CD4-positive, alpha-beta T cell (primary cell): ENCODE data around the gene TNFSF13B. TPM values are rescaled to one million over a fixed set of nuclear protein-coding genes. Genes with fewer than 3 reads are reported as not detected.

ENCODE experiments used
- ATAC-seq: fragments of 200-7000 bp; cut with Tn5 transposase; one replicate; pipeline ENCODE4 v1.10.0; 2022; ENCODE audit warnings: mild to moderate bottlenecking; ENCODE audit not compliant: poor library complexity
- CTCF ChIA-PET: fragments of 350-600 bp; sonication (Branson Sonifier 250); formaldehyde crosslinking; loops from one replicate; lab custom pipeline; 2021; ENCODE audit warnings: antibody characterized with exemption, inconsistent platforms; lab: Charles Lee
- POLR2A ChIA-PET: fragments of 350-600 bp; sonication (Branson Sonifier 250); formaldehyde crosslinking; loops from one replicate; lab custom pipeline; 2021; ENCODE audit warnings: antibody characterized with exemption, inconsistent platforms; lab: Charles Lee
- DNase-seq, 14 experiments: peaks; one replicate each; pipeline ENCODE4 v3.0.0-alpha.2; 2013 to 2020; ENCODE audit warnings: mixed read lengths in 2 of 14
- H3K27ac ChIP-seq, 2 donors: one replicate each; pipeline versions ENCODE4 v1.5.1 to v1.7.0; 2013; ENCODE audit warnings: low read length in 2 of 2, low read depth in 1 of 2, mild to moderate bottlenecking in 1 of 2
- H3K27me3 ChIP-seq, 2 experiments: 1 replicate in 1 of 2; 2 replicates in 1 of 2; pipeline versions ENCODE4 v1.6.1 to v1.7.0; 2013; ENCODE audit warnings: low read length in 2 of 2, control low read depth in 1 of 2, mild to moderate bottlenecking in 1 of 2, moderate library complexity in 1 of 2; ENCODE audit not compliant: insufficient read depth in 2 of 2, control insufficient read depth in 1 of 2
- H3K36me3 ChIP-seq: one replicate; pipeline ENCODE4 v1.6.1; 2013; ENCODE audit warnings: low read length, control low read depth; ENCODE audit not compliant: insufficient read depth
- H3K4me1 ChIP-seq: one replicate; pipeline ENCODE4 v1.6.1; 2013; ENCODE audit warnings: low read length, control low read depth; ENCODE audit not compliant: insufficient read depth
- H3K4me3 ChIP-seq: one replicate; pipeline ENCODE4 v1.5.1; 2013; ENCODE audit warnings: mild to moderate bottlenecking, low read length, moderate library complexity
- H3K9me3 ChIP-seq, 2 experiments: 1 replicate in 1 of 2; 2 replicates in 1 of 2; pipeline versions ENCODE4 v1.6.1 to v1.7.0; 2013; ENCODE audit warnings: low read length in 2 of 2, mild to moderate bottlenecking in 2 of 2, control low read depth in 1 of 2, moderate library complexity in 1 of 2; ENCODE audit not compliant: control insufficient read depth in 1 of 2, insufficient read depth in 1 of 2
- H3K27ac Mint-ChIP-seq: one replicate; pipeline ENCODE4 v1.8.0; 2020; ENCODE audit warnings: mixed read lengths
- H3K27me3 Mint-ChIP-seq: one replicate; pipeline ENCODE4 v1.8.0; 2021; ENCODE audit warnings: mixed read lengths
- H3K36me3 Mint-ChIP-seq: one replicate; pipeline ENCODE4 v1.8.0; 2021; ENCODE audit warnings: low read depth, mixed read lengths
- H3K4me1 Mint-ChIP-seq: one replicate; pipeline ENCODE4 v1.8.0; 2021; ENCODE audit warnings: low read depth, mixed read lengths
- H3K4me3 Mint-ChIP-seq: one replicate; pipeline ENCODE4 v1.8.0; 2020; ENCODE audit warnings: mild to moderate bottlenecking, mixed read lengths
- H3K9me3 Mint-ChIP-seq: one replicate; pipeline ENCODE4 v1.8.0; 2020; ENCODE audit warnings: mixed read lengths
- intact Hi-C, 2 experiments: fragments of 100-400 bp; cut with DNase I in 1 of 2; cut with micrococcal nuclease in 1 of 2; formaldehyde crosslinking; loops; one replicate each; pipeline versions ENCODE4 v1.15.1 to v1.9.0; 2023 to 2025; cut with DNase I, micrococcal nuclease
- total RNA-seq, 174 experiments: library from RNA in 2 of 174; stranded (reverse) in 2 of 174; gene quantifications; one replicate each; pipeline ENCODE4 v1.2.3 and lab custom pipeline; 2021 to 2026
- TF ChIP-seq, protein P1 (sequence below): fragments of 200-600 bp; IDR thresholded peaks from one replicate; pipeline ENCODE4 v1.8.0; 2022; ENCODE audit warnings: antibody characterized with exemption, mild to moderate bottlenecking

TNFSF13B gene
- total RNA-seq, 2 experiments from 2014 or later: 1.6 to 1.8 TPM

DNA sequence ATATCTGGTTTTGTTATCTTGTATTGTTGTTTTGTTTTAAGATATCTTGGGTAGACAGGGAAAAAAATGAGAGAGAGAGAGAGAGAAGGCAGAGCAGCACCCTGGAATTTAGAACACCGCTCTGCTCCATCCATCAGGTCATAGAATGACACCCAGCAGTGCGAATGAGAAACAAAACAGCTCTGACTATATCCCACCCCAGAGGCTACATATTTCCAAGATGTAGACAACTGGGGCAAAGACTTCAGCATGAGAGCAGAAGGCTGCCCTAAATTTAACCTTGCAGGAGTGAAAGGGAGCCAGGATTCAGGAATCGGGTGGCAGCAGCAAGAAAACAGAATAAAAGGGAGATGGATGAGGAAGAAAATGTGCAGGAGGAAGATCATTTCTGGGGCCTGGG, 46.5 kb downstream of the TNFSF13B start:
- H3K4me3 Mint-ChIP-seq: no peak overlapping the region
- Histone ChIP-seq H3K9me3 (no peaks in the 10 kb centered on the region), H3K27me3 (no peaks in the 10 kb centered on the region), H3K4me3 (no peak overlapping the region), H3K36me3 (no peaks in the 10 kb centered on the region), H3K27ac (no peak overlapping the region), H3K4me1 (peaks cover 5% of the 10 kb centered on the region)
- TF ChIP-seq, protein P1, sequence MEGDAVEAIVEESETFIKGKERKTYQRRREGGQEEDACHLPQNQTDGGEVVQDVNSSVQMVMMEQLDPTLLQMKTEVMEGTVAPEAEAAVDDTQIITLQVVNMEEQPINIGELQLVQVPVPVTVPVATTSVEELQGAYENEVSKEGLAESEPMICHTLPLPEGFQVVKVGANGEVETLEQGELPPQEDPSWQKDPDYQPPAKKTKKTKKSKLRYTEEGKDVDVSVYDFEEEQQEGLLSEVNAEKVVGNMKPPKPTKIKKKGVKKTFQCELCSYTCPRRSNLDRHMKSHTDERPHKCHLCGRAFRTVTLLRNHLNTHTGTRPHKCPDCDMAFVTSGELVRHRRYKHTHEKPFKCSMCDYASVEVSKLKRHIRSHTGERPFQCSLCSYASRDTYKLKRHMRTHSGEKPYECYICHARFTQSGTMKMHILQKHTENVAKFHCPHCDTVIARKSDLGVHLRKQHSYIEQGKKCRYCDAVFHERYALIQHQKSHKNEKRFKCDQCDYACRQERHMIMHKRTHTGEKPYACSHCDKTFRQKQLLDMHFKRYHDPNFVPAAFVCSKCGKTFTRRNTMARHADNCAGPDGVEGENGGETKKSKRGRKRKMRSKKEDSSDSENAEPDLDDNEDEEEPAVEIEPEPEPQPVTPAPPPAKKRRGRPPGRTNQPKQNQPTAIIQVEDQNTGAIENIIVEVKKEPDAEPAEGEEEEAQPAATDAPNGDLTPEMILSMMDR: no peak
- intact Hi-C loops: no loop called here
- H3K9me3 Mint-ChIP-seq: no peaks in the 10 kb centered on the region
- ChIA-PET CTCF (interaction anchor here (1.7 kb wide), 1 partner anchor 9 kb away, joined by 3 read pairs; no protein-coding TSS in a partner anchor), POLR2A (no interaction called here)
- no peak for ATAC-seq
- H3K27ac Mint-ChIP-seq: no peak overlapping the region
- H3K36me3 Mint-ChIP-seq: no peaks in the 10 kb centered on the region
- no peaks in the 10 kb centered on the region for H3K4me1 Mint-ChIP-seq
- DNase-seq: no peak
- H3K27me3 Mint-ChIP-seq: no peaks in the 10 kb centered on the region

DNA sequence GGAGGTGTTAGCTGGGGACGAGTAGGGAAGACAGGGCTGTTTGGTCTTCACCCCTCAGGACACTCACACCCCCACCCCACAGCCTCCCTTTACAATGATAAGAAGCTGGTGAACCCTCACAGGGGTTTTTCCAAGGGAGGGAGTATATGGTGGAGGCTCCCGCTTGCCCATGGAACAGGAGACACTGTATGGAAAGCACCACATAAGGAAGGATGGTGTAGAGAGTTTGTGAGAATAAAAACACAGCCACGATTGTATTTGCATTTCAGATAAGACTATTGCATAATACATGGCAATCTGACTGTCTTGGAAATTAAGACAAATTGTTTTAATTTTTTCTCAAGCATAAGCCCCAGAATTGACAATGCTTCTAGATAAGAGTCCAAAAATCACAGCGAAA, 46.9 kb downstream of the TNFSF13B start:
- Histone ChIP-seq H3K4me1 (peaks cover 5% of the 10 kb centered on the region), H3K9me3 (no peaks in the 10 kb centered on the region), H3K36me3 (no peaks in the 10 kb centered on the region), H3K4me3 (no peak overlapping the region), H3K27ac (no peak overlapping the region), H3K27me3 (no peaks in the 10 kb centered on the region)
- no peaks in the 10 kb centered on the region for H3K27me3 Mint-ChIP-seq
- no peak overlapping the region for H3K27ac Mint-ChIP-seq
- DNase-seq (peak in 1 of 14 experiments; percentile 4), ATAC-seq (no peak)
- no peaks in the 10 kb centered on the region for H3K36me3 Mint-ChIP-seq
- intact Hi-C loops: no loop called here
- TF ChIP-seq, protein P1: no peak
- ChIA-PET CTCF (interaction anchor here (1.7 kb wide), 1 partner anchor 8 kb away, joined by 3 read pairs; no protein-coding TSS in a partner anchor), POLR2A (no interaction called here)
- H3K4me1 Mint-ChIP-seq: no peaks in the 10 kb centered on the region
- H3K9me3 Mint-ChIP-seq: no peaks in the 10 kb centered on the region
- H3K4me3 Mint-ChIP-seq: no peak overlapping the region

DNA sequence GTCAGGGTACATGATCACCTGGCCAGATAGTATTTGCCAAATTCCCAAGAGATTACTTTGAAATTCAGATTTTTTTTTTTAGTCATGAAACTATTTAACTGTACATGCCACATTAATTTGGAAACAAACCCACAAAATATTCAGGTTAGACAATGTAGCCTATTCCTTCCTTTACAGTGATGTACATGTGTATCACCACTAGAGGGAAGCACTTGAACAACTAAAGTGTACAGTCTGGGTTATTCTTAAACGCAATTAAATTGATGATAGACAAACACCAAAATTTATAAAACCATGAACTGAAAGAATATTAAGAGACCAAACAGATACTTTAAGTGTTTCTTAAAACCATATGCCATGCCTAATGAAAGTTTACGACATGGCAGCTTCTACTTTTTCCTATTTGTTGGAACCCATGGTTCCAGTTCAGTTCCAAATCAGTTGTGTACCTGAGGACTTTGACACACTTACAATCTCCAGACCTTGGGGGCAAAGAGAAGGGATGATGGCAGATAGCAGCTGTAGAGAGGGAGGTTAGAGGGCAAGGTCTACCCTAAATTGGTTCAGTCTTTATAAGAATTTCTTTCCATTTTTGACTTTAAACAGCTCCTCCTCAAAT, 52.8 kb downstream of the TNFSF13B start:
- POLR2A ChIA-PET: interaction anchor here (1.1 kb wide), 1 partner anchor 87 kb away, joined by 3 read pairs; no protein-coding TSS in a partner anchor
- Mint-ChIP-seq H3K4me3 (no peak overlapping the region), H3K36me3 (no peaks in the 10 kb centered on the region), H3K9me3 (no peaks in the 10 kb centered on the region), H3K27me3 (peaks cover 11% of the 10 kb centered on the region), H3K27ac (no peak overlapping the region), H3K4me1 (peaks cover 17% of the 10 kb centered on the region)
- Histone ChIP-seq H3K9me3 (no peaks in the 10 kb centered on the region), H3K4me1 (peaks cover 9% of the 10 kb centered on the region), H3K4me3 (no peak overlapping the region), H3K27ac (no peak overlapping the region), H3K27me3 (no peaks in the 10 kb centered on the region), H3K36me3 (no peaks in the 10 kb centered on the region)
- DNase-seq (peak in 3 of 14 experiments; percentile 65 to 68 (median 67)), ATAC-seq (peak; percentile 77)
- TF ChIP-seq, protein P1: peak; percentile 85
- CTCF ChIA-PET: interaction anchor here (0.8 to 1.2 kb wide), 2 partner anchors 146 to 573 kb away, joined by 3 to 4 read pairs; no protein-coding TSS in a partner anchor
- intact Hi-C loops: loop anchor here (1.0 to 10.0 kb wide), 5 partner anchors 95 to 1792 kb away; no protein-coding TSS in a partner anchor
